Measurements from ENCODE around the gene TEX22.

- no peak for TF ChIP-seq CTCF (IDR thresholded peaks at IDR 0.05)
- TF ChIP-seq POLR2A (IDR thresholded peaks at IDR 0.05) = no peak
These were observed 47.7 kb upstream of the TEX22 start for GRCh38 chr14:105350450-105351244.
